Measurements from ENCODE around the gene DEFB132.
A peak's percentile ranks its signal among the peaks of the same experiment; 100 is the strongest.

The DEFB132 gene, protein sequence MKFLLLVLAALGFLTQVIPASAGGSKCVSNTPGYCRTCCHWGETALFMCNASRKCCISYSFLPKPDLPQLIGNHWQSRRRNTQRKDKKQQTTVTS

GRCh38 chr20:257419-257818 lies at the start of gene DEFB132:
Gene DEFB132 (plus strand): TSS chr20:257724. CDS start chr20:257779, 55 bp downstream.
- no peak within 1 kb of the TSS for H2AFZ ChIP-seq (ENCODE audit: low read length)
- H3K4me3 ChIP-seq (ENCODE audit: low read length) = no peak within 1 kb of the TSS
- H3K27ac ChIP-seq (ENCODE audit: low read length) = no peak within 1 kb of the TSS
- H3K27me3 ChIP-seq (replicated peaks; ENCODE audit: insufficient read depth, low read length) = no peaks in the 10 kb centered on the region
- no peak for TF ChIP-seq EZH2phosphoT487 (IDR thresholded peaks at IDR 0.05; ENCODE audit: low read length)
- TF ChIP-seq CTCF (IDR thresholded peaks at IDR 0.05; ENCODE audit: low read length) = no peak
- no peak for TF ChIP-seq EZH2 (optimal IDR thresholded peaks at IDR 0.05; ENCODE audit: low read depth, low read length)
- H3K9ac ChIP-seq (ENCODE audit: low read length) = no peak within 1 kb of the TSS
- no peak within 1 kb of the TSS for H3K4me2 ChIP-seq (ENCODE audit: low read depth, low read length)
- H4K20me1 ChIP-seq (ENCODE audit: insufficient read depth, low read length) = no peaks in the 10 kb centered on the region
- H3K4me1 ChIP-seq (ENCODE audit: low read length) = no peaks in the 10 kb centered on the region
- H3K9me3 ChIP-seq (replicated peaks; ENCODE audit: insufficient read depth, low read length) = no peaks in the 10 kb centered on the region
- H3K79me2 ChIP-seq (ENCODE audit: low read length) = no peaks in the 10 kb centered on the region
- no peaks in the 10 kb centered on the region for H3K36me3 ChIP-seq (replicated peaks; ENCODE audit: insufficient read depth, low read length)
- H3F3A ChIP-seq (ENCODE audit: insufficient read depth, low read length) = no peaks in the 10 kb centered on the region
- no peak for DNase-seq
- H3K9me2 ChIP-seq (replicated peaks; ENCODE audit: insufficient read depth, low read length) = no peaks in the 10 kb centered on the region

- DNase-seq = peak; percentile 55
- Histone ChIP-seq H3K9ac (ENCODE audit: low read length) (no peak overlapping the region), H3K9me2 (replicated peaks; ENCODE audit: insufficient read depth, low read length) (no peaks in the 10 kb centered on the region), H3K4me2 (ENCODE audit: low read depth, low read length) (no peak overlapping the region), H3K9me3 (replicated peaks; ENCODE audit: insufficient read depth, low read length) (no peaks in the 10 kb centered on the region), H3F3A (ENCODE audit: insufficient read depth, low read length) (no peaks in the 10 kb centered on the region), H3K79me2 (ENCODE audit: low read length) (no peaks in the 10 kb centered on the region), H3K4me3 (ENCODE audit: low read length) (no peak overlapping the region), H3K36me3 (replicated peaks; ENCODE audit: insufficient read depth, low read length) (no peaks in the 10 kb centered on the region), H2AFZ (ENCODE audit: low read length) (no peak overlapping the region), H3K27me3 (replicated peaks; ENCODE audit: insufficient read depth, low read length) (no peaks in the 10 kb centered on the region), H3K27ac (ENCODE audit: low read length) (no peak overlapping the region), H4K20me1 (ENCODE audit: insufficient read depth, low read length) (no peaks in the 10 kb centered on the region), H3K4me1 (ENCODE audit: low read length) (no peaks in the 10 kb centered on the region)
- TF ChIP-seq EZH2phosphoT487 (IDR thresholded peaks at IDR 0.05; ENCODE audit: low read length) (no peak), CTCF (IDR thresholded peaks at IDR 0.05; ENCODE audit: low read length) (peak; percentile 64)
These were observed 48.5 kb upstream of the DEFB132 start for GRCh38 chr20:208942-209566.

- Histone ChIP-seq H4K20me1 (ENCODE audit: insufficient read depth, low read length) (no peaks in the 10 kb centered on the region), H3K27me3 (replicated peaks; ENCODE audit: insufficient read depth, low read length) (no peaks in the 10 kb centered on the region)
These were observed 46.6 kb upstream of the DEFB132 start for GRCh38 chr20:210809-211502.

More at GRCh38 chr20:210809-211502, 46.6 kb upstream of the DEFB132 start:
- Histone ChIP-seq H3K9me3 (replicated peaks; ENCODE audit: insufficient read depth, low read length) (no peaks in the 10 kb centered on the region), H3K27ac (ENCODE audit: low read length) (no peak overlapping the region), H3K9me2 (replicated peaks; ENCODE audit: insufficient read depth, low read length) (no peaks in the 10 kb centered on the region), H3K36me3 (replicated peaks; ENCODE audit: insufficient read depth, low read length) (no peaks in the 10 kb centered on the region), H3F3A (ENCODE audit: insufficient read depth, low read length) (no peaks in the 10 kb centered on the region), H3K79me2 (ENCODE audit: low read length) (no peaks in the 10 kb centered on the region), H3K4me2 (ENCODE audit: low read depth, low read length) (no peak overlapping the region), H3K4me1 (ENCODE audit: low read length) (no peaks in the 10 kb centered on the region), H3K4me3 (ENCODE audit: low read length) (no peak overlapping the region), H2AFZ (ENCODE audit: low read length) (no peak overlapping the region), H3K9ac (ENCODE audit: low read length) (no peak overlapping the region)
- DNase-seq = no peak
- TF ChIP-seq EZH2phosphoT487 (IDR thresholded peaks at IDR 0.05; ENCODE audit: low read length) (no peak), EZH2 (optimal IDR thresholded peaks at IDR 0.05; ENCODE audit: low read depth, low read length) (no peak), CTCF (IDR thresholded peaks at IDR 0.05; ENCODE audit: low read length) (no peak)
